Left renal pelvis (tissue), 4 donors: ENCODE measurements around the gene CXXC5. TPM values are rescaled to one million over a fixed set of nuclear protein-coding genes. Genes with fewer than 3 reads are reported as not detected.

Experiments
- DNase-seq, 4 donors: peaks; one replicate each; pipeline ENCODE4 v3.0.0-alpha.2; 2013; ENCODE audit warnings: low read depth in 4 of 4, low spot score in 3 of 4
- polyA plus RNA-seq, 4 donors: library from polyadenylated mRNA; unstranded; fragments of 120-200 nt; gene quantifications; one replicate each; pipeline ENCODE4 v1.2.1, GENCODE V29; 2013; ENCODE audit not compliant: insufficient read length in 4 of 4

CXXC5 gene
- polyA plus RNA-seq, 4 donors = 36.2 to 215 (median 213) TPM

DNA sequence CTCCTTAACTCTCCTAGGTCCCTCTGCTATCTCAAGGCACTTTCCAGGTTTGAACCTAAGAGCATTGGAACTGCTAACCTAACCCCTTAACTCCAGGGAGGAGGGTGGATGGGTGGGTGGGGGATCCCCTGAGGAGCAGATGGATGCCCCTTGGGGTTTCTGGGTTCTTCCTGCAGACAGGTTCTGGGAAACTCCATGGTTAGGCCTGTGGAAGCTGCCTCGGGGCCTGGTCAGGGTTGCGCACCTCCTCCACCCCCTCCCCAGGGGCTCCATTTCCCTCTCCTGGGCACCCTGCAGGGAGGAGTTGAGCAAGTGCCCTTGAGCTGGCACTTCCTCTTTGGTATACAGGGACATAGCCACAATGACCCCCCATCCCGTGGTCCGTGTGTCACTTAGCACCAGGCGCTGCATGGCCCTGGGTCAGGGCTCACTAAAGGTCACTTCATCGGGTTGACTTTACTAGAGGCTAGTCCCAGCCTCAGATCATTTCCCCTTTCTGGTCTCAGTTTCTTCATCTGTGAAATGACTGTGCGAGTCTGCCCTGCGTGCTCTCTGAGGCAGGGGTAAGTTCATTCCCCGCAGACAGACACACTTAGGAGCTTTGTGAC is 16.0 kb downstream of the CXXC5 start:
- DNase-seq = no peak

DNA sequence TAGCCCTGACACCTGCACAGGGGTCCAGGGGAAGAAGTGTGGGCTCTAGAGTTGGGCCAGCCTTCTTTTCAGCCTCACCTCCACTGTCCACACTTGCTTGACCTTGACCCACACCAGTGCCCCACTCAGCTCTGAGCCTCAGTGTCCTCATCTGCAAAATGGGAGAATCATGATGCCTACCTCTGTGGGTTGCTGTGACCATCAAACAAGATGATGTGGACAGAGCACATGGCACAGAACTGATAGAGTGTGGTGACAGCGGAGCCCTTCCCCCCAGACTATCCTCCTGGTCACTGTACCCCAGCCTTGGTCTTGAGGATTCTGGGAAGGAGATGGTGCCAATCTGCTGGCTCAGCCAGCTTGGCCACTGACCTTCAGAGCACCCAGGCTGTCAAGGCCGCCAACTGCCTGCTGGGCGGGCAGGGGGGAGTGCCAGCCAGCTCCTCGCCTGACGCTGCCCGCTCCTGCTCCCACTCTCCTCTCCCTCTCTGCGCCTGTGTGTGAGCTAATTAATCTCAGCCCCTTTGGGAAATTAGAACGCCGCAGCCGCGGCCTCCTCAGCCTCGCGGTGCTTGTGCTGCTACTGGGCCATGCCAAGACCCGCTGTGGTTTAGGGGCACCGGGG is 16.7 kb downstream of the CXXC5 start:
- no peak for DNase-seq

DNA sequence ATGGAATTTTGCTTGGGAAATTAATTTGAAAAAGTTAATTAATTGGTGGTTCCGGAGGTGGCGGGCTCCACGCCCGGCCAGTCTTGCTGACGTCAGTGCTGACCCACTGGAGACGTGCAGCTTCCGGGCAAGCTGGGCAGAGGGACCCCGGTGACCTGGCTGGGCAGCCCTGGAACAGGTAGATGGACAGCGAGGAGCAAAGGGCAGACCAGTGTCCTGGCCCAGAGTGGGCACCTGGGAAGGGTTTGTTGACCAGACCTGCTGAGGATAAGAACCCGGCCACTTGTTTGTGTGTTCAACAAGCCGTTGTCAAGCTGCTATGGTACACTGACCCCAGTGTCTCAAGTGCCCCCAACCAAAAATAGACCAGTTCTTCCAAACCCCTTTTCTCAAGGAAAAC is 17.5 kb downstream of the CXXC5 start:
- DNase-seq = no peak

DNA sequence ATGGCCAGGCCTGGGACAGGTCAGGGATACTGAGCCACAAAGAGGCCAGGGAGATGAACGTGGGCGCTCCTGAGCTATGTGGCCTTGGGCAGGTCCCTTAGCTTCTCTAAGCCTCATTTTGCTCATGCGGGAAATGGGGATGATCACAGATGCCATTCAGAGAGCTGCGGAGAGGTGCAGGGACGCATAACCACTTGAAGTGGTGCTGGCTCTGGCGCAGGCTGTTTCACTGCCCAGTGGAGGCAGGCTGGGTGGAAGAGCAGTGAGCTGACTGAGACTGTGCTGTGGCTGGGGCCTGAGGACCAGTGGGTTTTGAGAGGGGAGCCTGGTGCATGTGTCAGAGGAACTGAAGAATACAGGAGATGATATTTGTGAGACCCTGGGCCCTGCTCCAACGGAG is 18.4 kb downstream of the CXXC5 start:
- DNase-seq = no peak

DNA sequence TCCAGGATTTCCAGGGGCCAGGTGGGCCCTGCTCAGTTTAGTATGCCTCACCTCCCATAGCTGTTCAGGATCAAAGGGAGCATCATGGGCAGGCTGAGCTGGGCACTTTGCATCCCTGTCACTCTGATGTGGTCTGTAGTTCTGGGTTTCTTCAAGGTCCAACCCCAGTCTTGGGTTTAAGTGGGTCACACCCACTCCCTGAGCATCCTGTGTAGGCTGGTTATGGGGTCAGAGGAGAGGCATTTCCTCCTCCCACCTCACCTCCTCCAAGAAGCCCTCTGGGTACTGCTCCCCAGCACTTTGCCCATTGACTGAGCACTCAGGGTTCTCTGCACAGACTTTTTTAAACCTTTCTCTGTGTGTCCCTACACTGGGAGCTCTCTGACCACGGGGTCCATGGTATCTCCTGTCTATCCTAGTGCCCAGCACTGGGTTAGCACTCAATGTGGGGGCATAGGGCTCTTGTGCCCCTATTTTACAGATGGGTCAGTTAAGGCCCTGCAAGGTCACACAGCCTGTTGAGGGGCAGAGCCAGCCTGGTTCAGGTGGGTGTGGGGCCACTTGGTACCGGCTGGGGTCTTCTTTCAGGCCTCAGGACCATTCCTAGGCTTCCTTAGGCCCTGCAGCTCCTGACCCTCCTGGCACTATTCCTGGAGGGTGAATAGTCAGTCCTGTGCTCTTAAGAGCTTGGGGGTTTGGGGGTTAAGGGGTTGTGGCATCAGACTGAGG is 19.0 kb downstream of the CXXC5 start:
- no peak for DNase-seq

DNA sequence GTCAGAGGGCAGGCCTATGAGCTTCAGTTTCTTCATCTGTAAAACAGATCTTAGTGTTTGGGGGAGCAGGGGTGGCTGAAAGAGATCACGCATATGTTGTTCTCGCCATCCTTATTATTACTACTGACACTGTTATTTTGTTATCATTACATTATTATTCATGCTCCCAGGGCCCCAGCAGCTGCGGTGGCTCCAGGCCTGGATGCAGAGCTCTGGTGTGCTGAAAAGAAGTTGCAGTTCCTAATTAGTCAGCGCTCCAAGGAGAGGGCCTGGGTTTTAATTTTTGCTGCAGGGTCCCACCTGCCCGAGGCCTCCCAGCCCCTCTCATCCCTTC is 19.5 kb downstream of the CXXC5 start:
- no peak for DNase-seq

DNA sequence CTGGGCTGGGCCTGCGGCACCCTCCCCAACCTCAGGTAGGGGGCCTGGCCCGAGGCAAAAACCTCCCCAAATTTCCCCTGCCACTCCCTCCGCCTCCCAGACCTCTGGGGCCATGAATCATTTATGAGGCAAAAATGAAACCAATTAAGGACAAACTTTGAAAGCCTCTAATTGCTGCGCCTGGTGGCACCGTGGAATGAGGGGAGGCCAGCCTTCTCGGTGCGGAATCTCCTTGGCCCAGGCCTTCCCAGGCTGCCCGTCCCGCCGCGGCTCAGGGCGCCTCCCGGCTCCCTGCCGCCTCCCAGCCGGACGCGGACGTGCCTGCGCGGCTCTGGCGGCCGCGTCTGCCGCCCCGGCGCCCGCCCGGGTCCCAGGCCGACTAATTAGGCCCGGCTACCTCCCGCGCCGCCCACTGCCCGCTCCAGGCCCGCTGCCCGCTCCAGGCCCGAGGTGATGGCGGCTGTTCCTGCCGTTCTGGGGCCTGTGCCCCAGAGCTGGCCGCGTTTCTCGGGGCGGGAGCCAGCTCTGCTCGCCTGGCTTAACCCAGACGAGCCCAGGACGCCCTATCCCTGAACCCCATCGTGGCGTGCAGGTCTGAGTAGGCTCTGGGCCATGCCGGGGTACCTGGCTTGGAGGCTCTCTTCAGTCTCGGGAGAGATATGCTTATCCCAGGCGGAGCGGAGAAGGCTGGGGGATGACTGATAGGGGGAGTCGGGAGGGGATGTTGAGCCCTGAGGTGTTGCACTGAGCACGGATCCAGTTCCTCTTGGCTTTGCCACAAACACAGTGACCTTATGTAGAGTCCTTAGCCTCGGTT is 20.1 kb downstream of the CXXC5 start:
- DNase-seq = no peak

DNA sequence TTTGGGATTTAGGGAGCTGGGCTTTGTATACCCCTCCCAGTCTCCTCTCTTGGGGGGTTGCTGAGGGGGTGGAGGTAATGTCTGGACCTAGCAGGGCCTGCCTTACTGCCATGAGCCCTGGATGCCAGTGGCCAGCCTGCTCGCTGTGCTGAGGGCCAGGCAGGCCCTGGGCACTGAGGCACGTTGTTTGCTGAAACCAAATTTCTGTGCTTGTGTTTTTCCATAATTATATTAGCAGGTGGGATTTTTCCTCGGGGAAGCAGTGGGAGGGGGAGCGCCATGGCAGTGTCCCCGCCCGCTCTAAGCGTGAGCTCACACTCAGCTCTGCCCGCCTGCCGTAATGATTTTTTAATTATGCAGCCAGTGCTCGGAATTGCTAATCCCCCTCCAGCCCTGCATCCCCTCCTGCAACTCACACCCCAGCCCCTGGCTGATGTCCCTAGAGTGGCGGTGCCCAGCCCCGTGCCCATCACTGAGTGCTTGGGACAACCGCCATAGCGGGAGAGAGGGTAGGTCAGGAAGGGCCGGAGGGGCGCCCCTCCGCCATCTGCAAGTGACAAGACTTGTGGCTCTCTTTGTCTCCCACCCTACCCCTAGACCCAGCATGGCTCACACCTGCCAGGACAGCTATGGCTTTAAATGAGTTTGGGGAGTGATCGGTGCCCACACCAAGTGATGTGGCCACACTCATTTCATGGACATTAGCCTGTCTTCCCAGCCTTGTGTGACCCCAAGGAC is 20.9 kb downstream of the CXXC5 start:
- DNase-seq = no peak

DNA sequence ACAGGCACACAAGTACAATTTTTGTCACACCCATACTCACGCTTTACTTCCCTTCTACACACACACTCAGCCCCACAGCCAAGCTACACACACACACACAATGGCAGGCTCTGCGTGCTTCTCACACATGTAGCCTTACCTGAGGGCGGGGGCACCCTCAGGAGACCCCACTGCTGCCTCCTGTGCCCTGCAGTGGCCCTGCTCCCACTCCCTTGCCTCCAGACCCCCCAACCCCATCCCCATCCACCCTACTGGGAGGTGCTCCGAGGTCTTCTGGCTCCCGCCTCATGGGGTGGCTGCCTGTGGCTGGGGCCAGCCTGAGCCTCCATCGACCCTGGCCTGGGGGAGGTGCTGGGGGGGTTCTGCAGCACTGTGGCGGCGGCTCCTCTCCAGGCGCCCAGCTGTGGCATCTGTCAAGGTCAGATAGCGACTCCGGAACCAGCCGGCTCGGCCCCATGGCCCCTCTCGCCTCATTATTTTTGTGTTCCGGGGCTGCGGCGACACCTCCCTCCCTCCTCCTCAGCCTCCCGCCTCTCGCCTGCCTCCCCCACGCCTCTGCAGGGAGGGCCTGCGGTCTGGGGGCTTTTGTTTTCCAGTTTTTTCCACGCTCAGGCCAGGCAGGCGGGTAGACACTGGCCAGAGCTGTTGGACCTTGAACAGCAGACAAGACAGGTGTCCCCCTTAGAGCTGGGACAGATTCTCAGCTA is 21.7 kb downstream of the CXXC5 start:
- DNase-seq = no peak

DNA sequence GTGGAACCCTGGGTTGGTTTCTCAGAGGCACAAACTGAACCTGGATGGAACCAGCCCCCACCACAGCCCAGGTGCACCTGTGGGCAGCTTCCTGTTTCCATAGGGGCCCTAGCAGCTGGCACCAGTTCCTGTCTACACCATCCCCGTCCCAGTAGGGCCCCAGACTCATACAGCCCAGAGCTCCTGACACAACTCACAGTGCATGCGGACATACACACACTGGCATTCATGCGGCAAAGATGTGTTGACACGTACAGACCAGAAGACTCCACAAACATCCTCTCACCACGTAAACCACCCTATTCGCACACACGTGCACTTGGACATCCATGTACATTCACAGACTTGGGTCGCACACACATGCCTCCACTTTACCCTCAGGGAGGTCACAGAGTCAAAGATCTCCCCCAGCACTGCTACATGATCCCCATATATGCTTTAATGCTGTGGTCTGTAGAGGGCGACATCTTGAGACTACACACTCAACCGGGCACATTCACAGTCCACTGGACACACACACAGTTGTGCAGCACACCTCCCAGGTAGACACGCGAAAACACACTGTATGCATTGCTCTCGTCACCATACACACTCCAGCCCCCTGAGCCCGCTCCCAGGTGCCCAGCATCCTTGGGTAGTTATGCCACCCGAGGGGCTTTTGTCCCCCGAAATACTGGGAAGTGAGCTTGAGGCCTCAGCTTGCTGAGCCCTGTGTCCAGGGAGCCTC is 22.4 kb downstream of the CXXC5 start:
- DNase-seq = no peak

DNA sequence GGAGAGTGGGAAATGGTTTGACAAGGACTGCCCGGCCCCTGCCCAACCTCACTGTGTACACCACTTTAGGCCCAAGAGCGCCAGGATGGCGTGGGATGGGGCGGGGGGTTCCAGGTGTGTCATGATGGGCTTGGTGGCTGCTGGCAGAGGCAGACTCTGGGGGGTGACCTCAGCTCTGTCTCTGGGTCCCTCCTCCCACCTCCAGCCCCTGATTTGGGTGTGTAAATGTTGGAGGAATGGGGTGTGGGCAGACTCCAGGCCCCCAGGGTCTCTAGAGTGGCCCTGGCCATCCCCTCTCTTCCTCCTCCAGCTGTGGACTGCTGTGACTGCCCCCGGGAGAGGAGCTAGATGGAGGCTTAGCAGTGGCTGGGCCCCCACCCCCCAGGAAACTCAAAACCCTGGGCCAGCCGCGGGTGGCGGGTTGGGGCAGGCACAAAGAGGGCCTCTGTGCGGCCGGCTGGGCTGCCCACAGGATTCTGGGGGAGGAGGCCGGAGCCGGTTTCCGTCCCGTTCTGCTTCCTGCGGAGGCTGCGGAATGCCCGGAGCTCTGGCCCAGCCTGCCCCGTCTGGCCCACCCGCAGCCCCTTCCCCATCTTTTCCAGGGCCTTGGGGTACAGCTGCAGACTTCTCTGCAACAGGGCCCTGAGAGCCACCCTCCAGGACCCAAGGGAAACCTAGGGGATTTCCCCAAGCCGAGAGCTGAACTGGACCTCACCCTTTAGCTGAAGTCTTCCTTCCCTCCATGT is 23.1 kb downstream of the CXXC5 start:
- DNase-seq = no peak

DNA sequence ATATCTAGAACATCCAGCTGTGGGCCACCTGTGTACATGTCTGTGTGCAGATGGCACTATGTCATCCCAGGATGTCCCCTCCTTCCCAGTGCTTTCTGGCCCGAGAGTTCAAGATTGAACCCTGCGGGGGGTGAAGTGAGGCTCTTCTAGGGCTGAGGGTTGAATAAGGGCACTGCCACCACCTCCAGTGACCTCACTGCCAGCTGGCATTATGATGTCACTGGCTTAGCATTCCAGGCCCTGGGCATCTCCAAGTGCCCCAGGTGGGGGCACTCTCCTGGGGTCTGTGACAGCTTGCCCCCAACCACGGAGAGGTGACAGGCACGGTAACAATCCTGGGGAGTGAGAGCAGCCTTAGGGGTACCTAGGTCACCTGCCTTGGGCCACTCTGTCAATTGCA is 27.1 kb downstream of the CXXC5 start:
- no peak for DNase-seq

DNA sequence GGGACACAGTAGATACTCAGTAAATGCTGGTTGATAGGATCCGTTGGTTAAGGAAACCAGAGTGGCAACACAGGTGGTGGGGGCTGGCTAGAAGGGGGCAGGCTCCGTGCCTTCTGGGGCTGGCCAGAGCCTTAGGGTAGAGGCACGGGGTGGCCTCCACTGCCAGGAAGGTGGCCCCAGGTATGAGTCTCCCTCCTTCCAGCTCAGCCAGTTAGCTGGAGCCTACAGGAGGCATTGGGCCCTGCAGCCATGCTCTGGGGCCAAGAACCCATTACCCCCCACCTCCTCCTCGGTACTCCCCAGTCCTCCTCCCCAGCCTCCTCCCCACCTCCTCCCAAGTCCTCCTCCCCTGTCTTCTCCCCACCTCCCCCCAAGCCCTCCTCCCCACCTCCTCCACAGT is 27.7 kb downstream of the CXXC5 start:
- DNase-seq = no peak

DNA sequence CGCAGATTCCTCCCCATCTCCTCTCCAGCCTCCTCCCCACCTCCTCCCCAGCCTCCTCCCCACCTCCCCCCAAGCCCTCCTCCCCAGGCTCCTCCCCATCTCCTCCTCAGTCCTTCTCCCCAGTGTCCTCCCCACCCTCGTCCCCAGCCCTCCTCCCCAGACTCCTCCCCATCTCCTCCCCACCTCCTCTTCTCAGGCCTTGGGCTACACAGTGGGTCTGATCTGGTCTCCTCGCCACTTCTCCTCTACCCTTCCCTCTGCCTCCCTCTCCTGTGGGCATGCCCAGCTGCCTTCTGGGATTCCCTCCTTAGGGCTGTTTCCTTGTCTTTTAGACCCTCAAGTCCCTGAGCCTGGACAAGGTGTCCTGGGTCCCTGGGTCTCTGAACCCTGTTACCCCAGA is 28.3 kb downstream of the CXXC5 start:
- DNase-seq = no peak

DNA sequence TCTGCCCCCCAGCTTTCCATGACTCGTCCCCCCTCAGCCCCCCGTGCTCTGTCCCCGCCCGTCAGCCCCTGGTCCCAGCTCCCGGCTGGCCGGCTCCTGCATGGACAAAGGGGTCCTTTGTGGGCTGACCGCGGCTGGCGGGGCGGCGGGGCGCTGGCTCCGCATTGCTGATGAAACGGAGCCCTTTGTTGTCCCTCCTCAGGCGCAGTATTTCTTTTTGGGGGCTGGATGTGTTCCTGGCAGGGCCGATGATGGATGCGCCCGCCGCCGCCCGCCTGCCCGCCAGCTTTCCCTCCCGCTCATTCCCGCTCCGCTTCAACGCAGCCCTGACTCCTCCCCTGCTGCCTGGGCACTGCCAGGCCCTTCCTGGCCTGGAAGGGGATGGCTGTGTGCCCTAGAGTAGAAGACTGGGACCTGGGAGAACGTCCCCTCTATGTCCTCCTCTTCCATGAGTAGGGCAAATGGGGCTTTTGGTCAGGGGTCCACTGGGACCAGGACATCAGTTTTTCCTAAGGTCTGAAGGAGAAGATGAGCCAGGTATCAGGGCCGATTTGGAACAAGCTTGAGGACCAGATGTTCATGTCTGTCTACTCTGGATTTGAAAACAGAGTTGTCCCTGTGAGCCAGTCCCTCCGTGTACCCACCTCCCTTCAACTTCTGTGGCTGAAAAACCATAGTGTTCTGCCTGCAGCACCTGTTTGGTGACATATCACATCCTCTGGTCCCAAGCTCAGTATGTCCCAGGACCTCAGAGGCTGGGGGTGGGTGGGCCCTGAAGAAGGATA is 29.0 kb downstream of the CXXC5 start:
- no peak for DNase-seq

DNA sequence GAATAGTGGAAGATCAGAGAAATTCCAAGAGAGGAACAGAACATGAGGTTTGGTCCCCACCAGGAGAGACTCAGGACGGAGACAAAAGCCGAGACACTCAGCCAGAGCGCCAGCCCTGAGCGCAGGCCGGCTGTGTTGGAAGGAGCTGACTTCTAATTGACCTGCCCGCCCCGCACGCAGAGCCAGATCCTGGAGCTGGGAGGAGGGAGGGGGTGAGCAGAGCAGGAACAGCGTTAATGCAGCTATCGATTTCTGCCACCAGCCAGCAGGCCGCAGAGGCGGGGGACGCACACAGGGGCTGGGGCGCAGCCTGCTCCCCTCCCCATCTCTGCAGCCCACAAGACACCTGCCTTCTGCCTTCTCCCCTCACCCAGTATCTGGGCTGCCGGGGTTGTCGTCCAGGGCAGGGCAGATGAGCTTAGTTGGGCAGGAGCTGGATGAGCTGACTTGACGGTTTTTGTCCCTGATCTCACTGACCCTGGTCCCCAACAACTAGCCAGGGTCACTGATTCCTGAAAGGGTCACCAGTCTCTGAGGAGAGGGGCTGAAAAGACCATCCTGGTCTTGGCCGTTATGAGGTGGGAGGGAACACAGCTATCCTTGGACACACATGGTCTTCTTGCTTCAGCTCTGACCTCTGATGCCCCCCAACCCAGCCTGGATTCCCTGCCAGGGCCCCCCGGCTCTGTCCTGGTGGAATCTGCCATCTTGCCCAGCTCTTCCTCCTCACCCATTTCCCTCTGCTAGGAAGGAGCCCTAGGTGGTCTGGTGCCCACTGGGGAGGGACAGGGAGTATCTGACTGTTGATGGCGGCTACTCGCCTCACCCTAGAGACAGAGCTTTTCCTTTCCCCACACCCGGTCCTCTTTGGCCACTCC is 29.8 kb downstream of the CXXC5 start:
- no peak for DNase-seq
